H1 (cell line): ENCODE data around the gene KLHL18. TPM values are rescaled to one million over a fixed set of nuclear protein-coding genes. Genes with fewer than 3 reads are reported as not detected.
A peak's percentile ranks its signal among the peaks of the same experiment; 100 is the strongest.

ENCODE experiments used
- CTCF ChIA-PET: fragments of 300-600 bp; sonication (Branson Sonifier 250); formaldehyde crosslinking; loops from one replicate; lab custom pipeline; 2021; ENCODE audit not compliant: partially characterized antibody; lab: Charles Lee
- POLR2A ChIA-PET: fragments of 300-600 bp; sonication (Branson Sonifier 250); formaldehyde crosslinking; loops from one replicate; lab custom pipeline; 2021; ENCODE audit warnings: inconsistent platforms; ENCODE audit not compliant: partially characterized antibody; lab: Charles Lee
- DNase-seq, 2 experiments: peaks; one replicate each; pipeline versions ENCODE4 v3.0.0 to v3.0.0-alpha.2; 2010 to 2022; ENCODE audit warnings: low spot score in 2 of 2, low read depth in 1 of 2, mixed read lengths in 1 of 2
- FAIRE-seq: peaks from 2 replicates; lab custom pipeline; 2011; peaks lifted over from hg19 to GRCh38; lab: Jason Lieb, UNC
- H2AFZ ChIP-seq: 2 replicates; pipeline ENCODE4 v1.8.1; 2012; ENCODE audit warnings: low read length, inconsistent platforms
- H2AK5ac ChIP-seq: 2 replicates; pipeline ENCODE4 v1.6.1; 2013; ENCODE audit warnings: low read depth, low read length
- H2BK120ac ChIP-seq: replicated peaks from 2 replicates; pipeline ENCODE3; 2013; ENCODE audit warnings: low read depth, low read length, inconsistent platforms
- H2BK12ac ChIP-seq: 2 replicates; pipeline ENCODE4 v1.6.1; 2013; ENCODE audit warnings: low read depth, low read length
- H2BK15ac ChIP-seq: 2 replicates; pipeline ENCODE4 v1.6.1; 2013; ENCODE audit warnings: low read length
- H2BK20ac ChIP-seq: 2 replicates; pipeline ENCODE4 v1.6.1; 2013; ENCODE audit warnings: low read length
- H2BK5ac ChIP-seq: 2 replicates; pipeline ENCODE4 v1.6.1; 2013; ENCODE audit warnings: low read depth, low read length
- H3K14ac ChIP-seq: 2 replicates; pipeline ENCODE4 v1.6.1; 2013; ENCODE audit warnings: inconsistent platforms; ENCODE audit not compliant: insufficient read length
- H3K18ac ChIP-seq: 2 replicates; pipeline ENCODE4 v1.6.1; 2013; ENCODE audit warnings: low read length; ENCODE audit errors: extremely low read depth
- H3K23ac ChIP-seq: 2 replicates; pipeline ENCODE4 v1.6.1; 2013; ENCODE audit warnings: inconsistent platforms; ENCODE audit not compliant: insufficient read length
- H3K23me2 ChIP-seq: 2 replicates; pipeline ENCODE4 v1.6.1; 2013; ENCODE audit warnings: low read depth, low read length
- H3K27ac ChIP-seq: 2 replicates; pipeline ENCODE4 v1.6.1; 2011; ENCODE audit warnings: low read depth, low read length, inconsistent platforms
- H3K27me3 ChIP-seq, 4 experiments: replicated peaks in 1 of 4; 1 replicate in 1 of 4; 2 replicates in 3 of 4; pipeline versions ENCODE4 v1.6.1 to v1.8.1; 2011 to 2013; ENCODE audit warnings: low read length in 3 of 4, mild to moderate bottlenecking in 3 of 4, inconsistent platforms in 2 of 4, mixed read lengths in 2 of 4, moderate library complexity in 1 of 4; ENCODE audit not compliant: control insufficient read depth in 3 of 4, insufficient read depth in 3 of 4; ENCODE audit errors: extremely low read depth in 1 of 4
- H3K36me3 ChIP-seq, 4 experiments: 2 replicates each; pipeline versions ENCODE4 v1.6.1 to v1.8.1; 2011 to 2013; ENCODE audit warnings: mild to moderate bottlenecking in 4 of 4, low read length in 3 of 4, moderate library complexity in 2 of 4, control low read depth in 1 of 4, inconsistent platforms in 1 of 4; ENCODE audit not compliant: insufficient read depth in 4 of 4, control insufficient read depth in 2 of 4
- H3K4ac ChIP-seq: replicated peaks from 2 replicates; pipeline ENCODE3; 2013; ENCODE audit warnings: low read length, low read depth, mixed read lengths, inconsistent platforms; ENCODE audit not compliant: insufficient read length
- H3K4me1 ChIP-seq, 4 experiments: replicated peaks in 1 of 4; 1 replicate in 1 of 4; 2 replicates in 3 of 4; pipeline versions ENCODE4 v1.6.1 to v1.8.1; 2011 to 2013; ENCODE audit warnings: low read length in 3 of 4, inconsistent platforms in 2 of 4, mixed read lengths in 1 of 4; ENCODE audit not compliant: insufficient read depth in 4 of 4, control insufficient read depth in 3 of 4
- H3K4me2 ChIP-seq, 2 experiments: 2 replicates each; pipeline versions ENCODE4 v1.6.1 to v1.8.1; 2011 to 2013; ENCODE audit warnings: low read depth in 2 of 2, low read length in 2 of 2, control low read depth in 1 of 2, inconsistent platforms in 1 of 2, mild to moderate bottlenecking in 1 of 2; ENCODE audit not compliant: insufficient read depth in 1 of 2
- H3K4me3 ChIP-seq, 4 experiments: fragments of 200-600, 300-600 bp in 1 of 4; sonication (generic), shearing (Covaris generic), sonication (Bioruptor Twin) in 1 of 4; 2 replicates each; pipeline versions ENCODE4 v1.5.1 to v1.8.1; 2011 to 2016; ENCODE audit warnings: low read length in 4 of 4, low read depth in 3 of 4, control low read depth in 2 of 4, inconsistent platforms in 2 of 4, mild to moderate bottlenecking in 2 of 4, mixed read lengths in 1 of 4, moderate library complexity in 1 of 4; ENCODE audit not compliant: insufficient read depth in 2 of 4; ENCODE audit errors: extremely low read depth in 1 of 4
- H3K56ac ChIP-seq: replicated peaks from 2 replicates; pipeline ENCODE3; 2013; ENCODE audit warnings: low read depth, mild to moderate bottlenecking, mixed read lengths, low read length, inconsistent platforms; ENCODE audit not compliant: insufficient read length
- H3K79me1 ChIP-seq: 2 replicates; pipeline ENCODE4 v1.6.1; 2013; ENCODE audit warnings: low read depth, low read length, control low read depth
- H3K79me2 ChIP-seq, 2 experiments: 2 replicates each; pipeline versions ENCODE4 v1.6.1 to v1.8.1; 2012 to 2013; ENCODE audit warnings: low read length in 2 of 2, mild to moderate bottlenecking in 2 of 2, inconsistent platforms in 1 of 2; ENCODE audit not compliant: insufficient read depth in 2 of 2, control insufficient read depth in 1 of 2
- H3K9ac ChIP-seq, 4 experiments: replicated peaks in 1 of 4; 1 replicate in 1 of 4; 2 replicates in 3 of 4; pipeline versions ENCODE4 v1.6.1 to v1.8.1; 2011 to 2013; ENCODE audit warnings: low read depth in 3 of 4, low read length in 3 of 4, control low read depth in 2 of 4, mild to moderate bottlenecking in 2 of 4, moderate library complexity in 2 of 4, inconsistent platforms in 1 of 4; ENCODE audit errors: extremely low read depth in 1 of 4
- H3K9me3 ChIP-seq, 2 experiments: 2 replicates each; pipeline versions ENCODE4 v1.6.1 to v1.8.1; 2012 to 2013; ENCODE audit warnings: mild to moderate bottlenecking in 2 of 2, moderate library complexity in 2 of 2, control low read depth in 1 of 2, inconsistent platforms in 1 of 2, low read depth in 1 of 2, low read length in 1 of 2, mixed read lengths in 1 of 2; ENCODE audit not compliant: insufficient read depth in 2 of 2
- H4K20me1 ChIP-seq, 2 experiments: replicated peaks in 1 of 2; 2 replicates each; pipeline versions ENCODE3 to v1.8.1; 2011 to 2013; ENCODE audit warnings: inconsistent platforms in 2 of 2, low read length in 2 of 2, mild to moderate bottlenecking in 1 of 2; ENCODE audit not compliant: insufficient read depth in 2 of 2, control insufficient read depth in 1 of 2
- H4K5ac ChIP-seq: 2 replicates; pipeline ENCODE4 v1.6.1; 2013; ENCODE audit warnings: low read length, low read depth, mixed read lengths, inconsistent platforms; ENCODE audit not compliant: insufficient read length
- H4K8ac ChIP-seq: 2 replicates; pipeline ENCODE4 v1.8.0; 2013; ENCODE audit warnings: mild to moderate bottlenecking, moderate library complexity, low read length, inconsistent platforms; ENCODE audit not compliant: insufficient read depth; ENCODE audit errors: extremely low read depth
- H4K91ac ChIP-seq: replicated peaks from 2 replicates; pipeline ENCODE3; 2013; ENCODE audit warnings: low read length, mixed read lengths, inconsistent platforms; ENCODE audit not compliant: insufficient read length
- GABPA ChIP-seq: IDR thresholded peaks from 2 replicates; pipeline ENCODE4 v1.6.1; 2011; ENCODE audit warnings: mild to moderate bottlenecking, low read length, moderate library complexity, borderline replicate concordance; ENCODE audit not compliant: insufficient read depth
- TEAD4 ChIP-seq: IDR thresholded peaks from 2 replicates; pipeline ENCODE4 v1.6.1; 2012; ENCODE audit warnings: low read depth, low read length, inconsistent platforms, mixed read lengths
- WGBS, 2 experiments: shearing (Covaris generic) in 1 of 2; methylation state at CpG; one replicate each; pipeline versions ENCODE4 v1.1.6 to v1.1.7; 2013 to 2015; ENCODE audit warnings: low lambda C conversion rate in 2 of 2, mixed read lengths in 2 of 2, inconsistent platforms in 1 of 2, low coverage in 1 of 2, missing lambda C conversion rate in 1 of 2; ENCODE audit not compliant: insufficient replicate concordance in 2 of 2, insufficient coverage in 1 of 2, insufficient read length in 1 of 2; ENCODE audit errors: extremely low coverage in 1 of 2, missing lambda C conversion rate in 1 of 2; 5-methylcytosine and 5-hydroxymethylcytosine counted together
- polyA plus RNA-seq, 7 experiments: library from polyadenylated mRNA; depleted of rRNA in 3 of 7; stranded (reverse) in 5 of 7; unstranded in 2 of 7; fragments of >200 nt in 5 of 7; fragments of 200-250 nt in 2 of 7; gene quantifications; 1 replicate in 5 of 7; 2 replicates in 1 of 7; 4 replicates in 1 of 7; pipeline versions ENCODE4 v1.2.1 to v1.2.3, GENCODE V29; 2011 to 2013; ENCODE audit warnings: missing spikeins in 2 of 7, mixed read lengths in 2 of 7
- total RNA-seq: library from RNA; stranded (reverse); fragmentation: NEBNext Ultra II Directional; extraction: Animal tissue kit (Norgen Biotek cat#: 25700); gene quantifications from 2 replicates; pipeline ENCODE4 v1.2.1, GENCODE V29; 2021

KLHL18 gene
- total and polyA plus RNA-seq, 2 of the 8 experiments (the other 6 are each of a cell fraction or from before 2014, with no cell fraction given) = 19.9 to 31.7 TPM

- Histone ChIP-seq H3K9ac (no peak overlapping the region), H3K4ac (no peak overlapping the region), H3K27me3 (no peaks in the 10 kb centered on the region), H2AFZ (no peak overlapping the region), H4K5ac (no peak overlapping the region), H3K27ac (no peak overlapping the region), H3K4me2 (no peak overlapping the region), H2BK12ac (no peak overlapping the region), H3K79me2 (peaks cover 0 to 45% of the 10 kb centered on the region in 2 experiments; a peak in 3 of 4 replicates), H3K4me1 (no peaks in the 10 kb centered on the region), H2BK5ac (no peak overlapping the region), H2BK120ac (no peak overlapping the region), H3K23ac (no peak overlapping the region), H3K79me1 (peaks cover 18% of the 10 kb centered on the region; the same call in 1 of the 2 replicates), H2BK20ac (no peak overlapping the region), H4K20me1 (peaks cover 0 to 12% of the 10 kb centered on the region in 2 experiments), H4K91ac (no peak overlapping the region), H2BK15ac (no peak overlapping the region), H3K14ac (no peak overlapping the region), H3K4me3 (no peak overlapping the region), H4K8ac (no peak overlapping the region), H3K56ac (no peak overlapping the region), H3K9me3 (no peaks in the 10 kb centered on the region), H3K23me2 (no peaks in the 10 kb centered on the region), H3K36me3 (peaks cover 0 to 2% (median under 1%) of the 10 kb centered on the region in 4 experiments; a peak in 2 of 8 replicates), H3K18ac (no peak overlapping the region), H2AK5ac (no peak overlapping the region)
- WGBS, 2 experiments = 92% methylated on average over 8 of the region's 8 CpGs; no CpG with 5 or more reads in 1 of the 2 experiments
- POLR2A ChIA-PET = no interaction called here
- no peak for DNase-seq
- TF ChIP-seq GABPA (no peak), TEAD4 (peak; percentile 35; the same call in 1 of the 2 replicates)
- CTCF ChIA-PET = interaction anchor here (0.6 to 2.1 kb wide), 5 partner anchors 10 to 48 kb away, joined by 3 to 8 read pairs (median 3); no protein-coding TSS in a partner anchor
- no peak for FAIRE-seq
Measured at GRCh38 chr3:47394140-47394870, 111.6 kb downstream of the KLHL18 start.
